PC-3 (cell line): ENCODE measurements around the gene MYH10.
"Not testable (repeated sequence)": the region's sequence is repeated elsewhere in the genome, so short reads cannot be mapped to it uniquely, and the experiment has no call there.

Source experiments
- CTCF ChIP-seq: fragments of 300-600 bp; sonication (generic); conservative IDR thresholded peaks from 2 replicates; pipeline ENCODE4 v1.5.1; 2017; ENCODE audit warnings: antibody characterized with exemption, low read depth, mild to moderate bottlenecking, low read length
- EZH2 ChIP-seq: fragments of 300-600 bp; sonication (generic); IDR thresholded peaks from one replicate; pipeline ENCODE4 v1.6.1; 2017; ENCODE audit warnings: antibody characterized with exemption, mild to moderate bottlenecking, low read length; ENCODE audit not compliant: unreplicated experiment
- EZH2phosphoT487 ChIP-seq: fragments of 300-600 bp; sonication (generic); IDR thresholded peaks from 2 replicates; pipeline ENCODE4 v1.6.1; 2018; ENCODE audit warnings: mild to moderate bottlenecking, antibody characterized with exemption, low read length, borderline replicate concordance

- not testable (repeated sequence) for TF ChIP-seq CTCF, EZH2, EZH2phosphoT487
Observed at GRCh38 chr17:8539976-8540375, 90.5 kb downstream of the MYH10 start.
